ENCODE results near the gene TFCP2L1. TPM values are rescaled to one million over a fixed set of nuclear protein-coding genes. Genes with fewer than 3 reads are reported as not detected.
A peak's percentile ranks its signal among the peaks of the same experiment; 100 is the strongest.

Gene TFCP2L1
- total and polyA plus RNA-seq, 12 donors, result 0.02 to 0.60 (median 0.14) TPM; not detected in 1

GRCh38 chr2:121196849-121197155 lies 88.2 kb downstream of the TFCP2L1 start:
- ATAC-seq, result no peak

GRCh38 chr2:121196132-121196848 lies 88.7 kb downstream of the TFCP2L1 start:
- 83 to 84% methylated on average over 19 of the region's 19 CpGs for WGBS, 2 donors

More at GRCh38 chr2:121196849-121197155, 88.2 kb downstream of the TFCP2L1 start:
- intact Hi-C loops (cut with DNase I), result loop anchor here in 1 of 10 donors (10.0 kb wide), 1 partner anchor 288 kb away; no protein-coding TSS in a partner anchor
- DNase-seq, result no peak
- peaks cover 0 to 18% (median 0%) of the 10 kb centered on the region in 9 donors for H3K4me1 ChIP-seq
- H3K4me3 ChIP-seq, result no peak overlapping the region
- no peak for TF ChIP-seq CTCF (IDR thresholded peaks at IDR 0.05)
- peak overlapping the region in 1 of 10 donors; percentile 51 for H3K27ac ChIP-seq
- H3K27me3 ChIP-seq, result no peaks in the 10 kb centered on the region
- H3K36me3 ChIP-seq, result no peaks in the 10 kb centered on the region
- H3K9me3 ChIP-seq, result no peaks in the 10 kb centered on the region
- 95 to 96% methylated on average over 8 of the region's 8 CpGs for WGBS, 2 donors

GRCh38 chr2:121195036-121195435 lies 90.0 kb downstream of the TFCP2L1 start:
- H3K27me3 ChIP-seq, result no peaks in the 10 kb centered on the region
- no peaks in the 10 kb centered on the region for H3K9me3 ChIP-seq
- no peak for TF ChIP-seq CTCF (IDR thresholded peaks at IDR 0.05)
- DNase-seq (no peak), ATAC-seq (no peak)
- H3K4me3 ChIP-seq, result no peak overlapping the region
- H3K36me3 ChIP-seq, result no peaks in the 10 kb centered on the region
- peaks cover 0 to 20% (median 0%) of the 10 kb centered on the region in 9 donors for H3K4me1 ChIP-seq
- intact Hi-C loops (cut with DNase I), result loop anchor here in 1 of 10 donors (10.0 kb wide), 1 partner anchor 290 kb away; no protein-coding TSS in a partner anchor
- no peak overlapping the region for H3K27ac ChIP-seq
- WGBS, 2 donors, result 80 to 82% methylated on average over 5 of the region's 5 CpGs

More at GRCh38 chr2:121196132-121196848, 88.7 kb downstream of the TFCP2L1 start:
- Histone ChIP-seq H3K27me3 (no peaks in the 10 kb centered on the region), H3K36me3 (no peaks in the 10 kb centered on the region), H3K4me3 (no peak overlapping the region), H3K9me3 (no peaks in the 10 kb centered on the region), H3K4me1 (peaks cover 0 to 18% (median 0%) of the 10 kb centered on the region in 9 donors), H3K27ac (no peak overlapping the region)
- TF ChIP-seq CTCF (IDR thresholded peaks at IDR 0.05), result no peak
- intact Hi-C loops (cut with DNase I), result loop anchor here in 1 of 10 donors (10.0 kb wide), 1 partner anchor 289 kb away; no protein-coding TSS in a partner anchor
- no peak for DNase-seq
- ATAC-seq, result peak in 1 of 8 donors; percentile 21

GRCh38 chr2:121194626-121195025 lies 90.4 kb downstream of the TFCP2L1 start:
- no peaks in the 10 kb centered on the region for H3K36me3 ChIP-seq
- H3K4me3 ChIP-seq, result no peak overlapping the region
- no peak for DNase-seq
- ATAC-seq, result no peak
- intact Hi-C loops (cut with DNase I), result loop anchor here in 1 of 10 donors (10.0 kb wide), 1 partner anchor 290 kb away; no protein-coding TSS in a partner anchor
- WGBS, 2 donors, result 80 to 85% methylated on average over 5 of the region's 5 CpGs
- no peaks in the 10 kb centered on the region for H3K27me3 ChIP-seq
- no peak overlapping the region for H3K27ac ChIP-seq
- no peak for TF ChIP-seq CTCF (IDR thresholded peaks at IDR 0.05)
- peaks cover 0 to 24% (median 0%) of the 10 kb centered on the region in 9 donors for H3K4me1 ChIP-seq
- no peaks in the 10 kb centered on the region for H3K9me3 ChIP-seq
